Stimulated activated CD8-positive, alpha-beta memory T cell treated with anti-CD3 and anti-CD28 coated beads, Interleukin-4, amount 100 ng/mL, for 4 hours (primary cell): ENCODE measurements around the gene FAF2.
"Not testable (repeated sequence)": the region's sequence is repeated elsewhere in the genome, so short reads cannot be mapped to it uniquely, and the experiment has no call there.

ENCODE experiments used
- DNase-seq, 2 donors: peaks; one replicate each; pipeline ENCODE4 v3.0.0-alpha.2; 2020; ENCODE audit warnings: low read depth in 2 of 2, low spot score in 1 of 2

FAF2 gene

DNA sequence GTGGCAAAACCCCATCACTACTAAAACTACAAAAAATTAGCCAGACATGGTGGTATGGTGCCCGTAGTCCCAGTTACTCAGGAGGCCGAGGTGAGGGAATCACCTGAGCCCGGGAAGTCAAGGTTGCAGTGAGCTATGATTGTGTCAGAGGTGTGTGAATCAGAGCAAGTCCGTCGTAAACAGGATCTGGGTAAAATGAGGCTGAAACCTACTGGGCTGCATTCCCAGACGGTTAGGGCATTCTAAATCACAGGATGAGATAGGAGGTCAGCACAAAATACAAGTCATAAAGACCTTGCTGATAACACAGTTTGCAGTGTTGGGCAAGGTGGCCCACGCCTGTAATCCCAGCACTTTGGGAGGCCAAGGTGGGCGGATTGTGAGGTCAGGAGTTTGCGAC is 29.9 kb upstream of the FAF2 start:
- DNase-seq: no peak

DNA sequence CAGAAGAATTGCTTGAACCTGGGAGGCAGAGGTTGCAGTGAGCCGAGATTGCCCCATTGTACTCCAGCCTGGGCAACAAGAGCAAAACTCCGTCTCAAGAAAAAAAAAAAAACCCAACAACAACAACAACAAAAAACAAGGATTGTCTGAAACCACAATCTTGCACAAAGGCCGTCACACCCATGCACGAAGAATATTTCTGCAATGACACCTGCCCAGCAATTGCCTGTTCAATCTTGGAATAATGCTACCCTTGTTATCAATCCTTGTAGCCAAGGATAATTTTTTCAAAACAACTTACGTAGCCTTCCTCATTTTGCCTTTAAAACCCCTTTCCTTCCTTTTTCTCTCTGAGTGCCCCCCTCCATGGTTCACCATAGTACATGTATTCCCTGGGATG is 28.1 kb upstream of the FAF2 start:
- no peak for DNase-seq

DNA sequence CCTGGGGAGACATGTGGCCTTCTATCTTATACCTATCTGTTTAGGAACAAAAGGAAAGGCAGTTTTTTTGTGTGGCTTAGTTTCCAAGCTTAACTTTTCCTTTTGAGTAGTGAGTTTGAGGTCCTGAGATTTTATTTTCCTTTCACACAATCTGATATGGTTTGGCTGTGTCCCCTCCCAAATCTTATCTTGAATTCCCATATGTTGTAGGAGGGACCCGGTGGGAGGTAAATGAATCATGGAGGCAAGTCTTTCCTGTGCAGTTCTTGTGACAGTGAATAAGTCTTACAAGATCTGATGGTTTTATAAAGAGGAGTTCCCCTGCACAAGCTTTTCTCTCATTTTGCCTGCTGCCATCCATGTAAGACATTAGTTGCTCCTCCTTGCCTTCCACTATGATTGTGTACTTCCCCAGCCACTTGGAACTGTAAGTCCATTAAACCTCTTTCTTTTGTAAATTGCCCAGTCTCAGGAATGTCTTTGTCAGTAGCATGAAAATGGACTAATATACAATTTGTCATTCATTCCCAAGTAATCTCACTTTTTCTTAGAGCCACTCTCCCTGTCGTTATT is 27.1 kb upstream of the FAF2 start:
- DNase-seq: no peak

DNA sequence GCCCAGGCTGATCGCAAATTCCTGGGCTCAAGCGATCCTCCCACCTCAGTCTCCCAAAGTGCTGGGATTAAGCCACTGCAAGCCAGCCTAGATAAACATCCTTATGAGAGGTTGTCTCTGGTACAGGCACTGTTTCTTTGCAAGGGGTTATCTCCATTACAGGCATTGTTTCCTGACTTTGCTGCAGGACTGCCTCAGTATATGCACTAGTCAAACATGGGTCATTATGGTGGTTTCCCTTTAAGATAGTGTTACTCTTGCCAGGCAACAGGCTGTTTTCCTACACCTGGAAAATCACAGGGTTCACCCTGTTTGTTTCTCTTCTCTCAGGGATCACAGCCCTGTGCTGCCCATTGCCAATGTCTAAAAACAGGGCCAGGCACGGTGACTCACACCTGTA is 24.0 kb upstream of the FAF2 start:
- DNase-seq: no peak

DNA sequence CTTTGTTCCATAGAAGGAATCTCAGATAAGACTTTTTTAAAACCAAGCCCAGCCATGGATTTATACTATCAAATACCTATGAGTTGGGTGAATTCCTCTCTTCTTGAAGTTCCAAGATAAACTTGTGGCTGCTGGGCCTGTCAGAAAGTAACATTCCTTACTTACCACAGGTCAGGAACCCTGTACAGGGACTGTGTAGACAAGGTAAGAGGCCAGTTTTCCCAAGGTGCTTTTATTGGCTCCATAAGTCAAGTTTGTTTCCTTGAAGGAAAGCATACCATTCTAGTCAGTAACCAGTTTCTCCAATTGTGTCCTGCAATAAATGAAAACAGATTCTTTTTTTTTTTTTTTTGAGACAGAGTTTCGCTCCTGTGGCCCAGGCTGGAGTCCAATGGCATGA is 23.0 kb upstream of the FAF2 start:
- DNase-seq: no peak

DNA sequence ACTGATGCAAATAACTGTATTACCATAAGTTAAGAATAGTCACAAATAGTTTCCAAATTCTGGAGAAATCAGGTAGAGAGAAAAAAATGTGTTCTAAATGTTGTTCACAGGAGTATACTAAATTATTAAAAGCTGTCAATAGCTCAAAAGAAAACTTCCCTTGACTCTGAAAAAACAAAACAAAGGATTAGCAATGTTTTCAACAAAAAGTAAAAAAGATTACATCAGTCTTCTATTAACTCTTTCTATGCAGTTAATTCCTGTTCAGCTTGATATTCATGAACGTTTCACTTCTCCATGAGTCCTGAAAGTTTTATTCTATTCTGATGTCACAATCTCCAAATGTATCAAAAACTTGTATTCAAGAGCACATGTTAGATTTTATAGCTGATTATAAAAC is 22.4 kb upstream of the FAF2 start:
- DNase-seq: no peak

DNA sequence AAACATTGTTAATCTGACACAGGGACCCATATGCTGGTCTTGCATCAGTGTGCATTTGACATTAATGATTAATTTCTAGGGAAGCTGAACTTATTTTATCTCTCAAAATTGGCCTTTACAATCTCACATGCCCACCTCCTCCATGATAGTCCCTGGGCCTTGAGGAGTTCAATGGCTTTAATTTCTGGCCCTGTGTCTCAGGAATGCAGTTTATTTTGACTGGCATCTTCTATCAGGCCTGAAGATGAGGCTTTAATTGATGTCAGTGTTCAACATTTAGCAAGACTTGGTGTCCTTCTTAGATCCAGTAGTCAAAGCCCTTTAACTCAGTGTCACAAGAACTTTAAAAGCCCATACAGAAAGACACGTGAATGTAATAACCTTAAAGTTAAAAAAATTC is 21.3 kb upstream of the FAF2 start:
- no peak for DNase-seq

DNA sequence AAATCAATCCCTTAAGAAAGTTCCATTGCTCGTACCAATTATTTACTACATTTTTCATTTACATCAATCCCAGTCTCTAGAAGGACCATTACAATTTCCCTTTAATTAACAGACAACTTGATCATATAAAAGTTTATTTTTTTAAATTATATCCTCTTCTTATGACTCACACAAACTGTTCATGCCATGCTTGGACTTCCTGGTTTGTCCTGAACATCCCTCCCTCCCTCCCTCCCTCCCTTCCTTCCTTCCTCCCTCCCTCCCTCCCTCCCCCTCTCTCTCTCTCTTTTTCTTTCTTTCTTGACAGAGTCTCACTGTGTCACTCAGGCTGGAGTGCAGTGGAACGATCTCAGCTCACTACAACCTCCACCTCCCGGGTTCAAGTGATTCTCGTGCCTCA is 20.2 kb upstream of the FAF2 start:
- no peak for DNase-seq

DNA sequence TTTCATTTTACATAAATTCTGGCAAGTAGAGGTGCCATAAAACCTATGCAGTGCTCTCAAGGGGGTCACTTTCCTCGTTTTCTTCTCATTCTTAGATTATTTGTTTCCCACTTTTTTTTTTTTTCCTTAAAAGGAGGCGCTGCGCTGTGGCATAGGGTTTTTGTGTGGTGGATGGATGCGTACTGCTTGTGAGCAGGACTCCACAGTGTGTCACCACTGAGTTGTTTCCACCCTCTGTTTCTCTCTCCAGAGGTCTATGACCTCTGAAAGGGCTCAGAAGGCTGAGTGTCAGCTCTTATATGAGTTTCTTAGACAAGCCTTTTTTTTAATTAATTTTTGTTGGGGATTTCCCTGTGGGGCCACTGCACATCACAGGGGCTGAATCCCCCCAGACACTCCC is 18.2 kb upstream of the FAF2 start:
- DNase-seq: no peak

DNA sequence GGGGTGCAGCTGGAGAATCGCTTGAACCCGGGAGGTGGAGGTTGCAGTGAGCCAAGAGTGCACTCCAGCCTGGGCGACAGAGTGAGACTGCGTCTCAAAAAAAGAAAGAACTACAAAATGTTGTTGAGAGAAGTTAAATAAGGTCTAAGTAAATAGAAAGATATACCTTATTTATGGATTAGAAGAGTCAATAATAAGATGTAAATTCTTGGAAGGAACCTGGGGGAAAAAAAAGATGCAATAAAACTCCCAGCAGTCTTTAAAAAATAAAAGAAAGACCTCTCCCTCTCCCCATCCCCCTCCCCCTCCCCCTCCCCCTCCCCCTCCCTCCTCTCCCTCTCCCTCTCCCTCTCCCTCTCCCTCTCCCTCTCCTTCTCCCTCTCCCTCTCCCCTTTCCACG is 15.5 kb upstream of the FAF2 start:
- no peak for DNase-seq

DNA sequence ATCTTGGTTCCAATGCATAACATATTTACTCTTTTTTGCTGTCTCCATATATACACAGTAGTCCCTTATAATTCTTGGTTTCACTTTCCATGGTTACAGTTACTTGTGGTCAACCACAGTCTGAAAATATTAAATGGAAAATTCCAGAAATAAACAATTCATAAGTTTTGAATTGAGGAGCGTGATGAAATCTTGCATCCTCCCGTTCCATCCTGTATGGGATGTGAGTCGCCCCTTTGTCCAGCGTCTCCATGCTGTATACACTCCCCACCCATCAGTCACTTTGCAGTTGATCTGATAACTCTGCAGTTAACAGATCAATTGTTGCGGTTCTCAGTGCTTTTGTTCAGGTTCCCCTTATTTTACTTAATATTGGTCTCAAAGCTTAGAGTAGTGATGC is 11.5 kb upstream of the FAF2 start:
- no peak for DNase-seq

DNA sequence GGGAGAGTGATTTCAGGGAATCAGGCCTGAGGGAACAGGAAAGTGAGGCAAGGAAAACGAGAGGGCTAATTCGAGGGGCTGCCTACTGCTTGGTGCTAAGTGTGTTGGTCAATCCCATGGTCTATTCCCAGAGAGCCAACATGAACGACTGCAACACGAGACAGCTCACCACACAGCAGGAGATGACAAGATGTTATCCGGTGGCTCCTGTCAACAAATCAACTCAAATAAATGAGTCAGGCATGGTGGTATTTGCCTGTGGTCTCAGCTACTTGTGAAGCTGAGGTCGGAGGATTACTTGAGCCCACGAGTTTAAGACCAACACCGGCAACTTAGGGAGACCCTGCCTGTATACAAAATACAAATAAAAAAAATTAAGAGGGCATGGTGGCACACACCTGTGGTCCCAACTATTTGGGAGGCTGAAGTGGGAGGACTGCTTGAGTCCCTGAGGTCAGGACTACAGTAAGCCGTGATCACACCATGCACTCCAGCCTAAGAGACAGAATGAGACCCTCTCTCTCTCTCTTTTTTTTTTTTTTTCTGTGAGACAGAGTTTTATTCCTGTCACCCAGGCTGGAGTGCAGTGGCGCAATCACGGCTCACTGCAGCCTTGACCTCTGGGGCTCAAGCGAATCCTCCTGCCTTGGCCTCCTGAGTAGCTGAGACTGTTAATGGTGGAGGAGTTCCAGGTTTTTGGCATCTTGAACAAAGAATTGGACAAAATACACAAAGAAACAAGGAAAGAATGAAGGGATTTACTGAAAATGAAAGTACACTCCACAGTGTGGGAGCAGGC is 9.0 kb upstream of the FAF2 start:
- no peak for DNase-seq

DNA sequence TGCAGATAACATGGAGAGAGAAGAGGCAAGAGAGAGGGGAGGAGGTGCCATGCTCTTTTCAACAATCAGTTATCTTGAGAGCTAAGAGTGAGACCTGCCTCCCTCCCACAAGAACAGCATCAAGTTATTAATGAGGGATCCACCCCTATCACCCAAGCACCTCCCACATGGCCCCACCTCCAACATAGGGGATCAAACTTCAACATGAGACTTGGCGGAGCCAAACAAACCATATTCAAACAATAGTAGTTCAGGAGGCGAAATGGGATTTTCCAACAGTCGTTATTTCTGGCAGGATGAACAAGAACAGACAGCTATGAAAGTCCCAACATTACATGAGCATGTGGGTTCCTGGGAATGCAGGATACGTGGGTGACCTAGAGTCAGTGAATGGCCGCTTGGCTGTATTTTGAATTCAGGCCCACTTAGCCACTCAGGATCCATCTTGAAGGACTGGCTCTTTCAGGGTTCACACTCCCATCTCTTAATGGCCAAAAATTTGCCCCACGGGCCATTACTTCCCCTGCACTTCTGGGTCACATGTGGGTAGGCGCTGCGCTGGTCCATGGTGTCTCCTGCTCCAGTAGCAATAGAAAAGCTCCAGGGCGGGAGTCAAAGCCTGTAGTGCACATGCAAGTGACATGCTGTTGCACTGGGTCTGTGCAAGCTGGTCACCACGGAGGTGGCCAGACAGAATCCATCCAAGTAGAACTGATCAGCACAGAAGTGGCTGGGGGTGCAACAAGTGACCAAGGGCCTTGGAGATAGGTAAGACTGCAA is 7.1 kb upstream of the FAF2 start:
- DNase-seq: no peak

DNA sequence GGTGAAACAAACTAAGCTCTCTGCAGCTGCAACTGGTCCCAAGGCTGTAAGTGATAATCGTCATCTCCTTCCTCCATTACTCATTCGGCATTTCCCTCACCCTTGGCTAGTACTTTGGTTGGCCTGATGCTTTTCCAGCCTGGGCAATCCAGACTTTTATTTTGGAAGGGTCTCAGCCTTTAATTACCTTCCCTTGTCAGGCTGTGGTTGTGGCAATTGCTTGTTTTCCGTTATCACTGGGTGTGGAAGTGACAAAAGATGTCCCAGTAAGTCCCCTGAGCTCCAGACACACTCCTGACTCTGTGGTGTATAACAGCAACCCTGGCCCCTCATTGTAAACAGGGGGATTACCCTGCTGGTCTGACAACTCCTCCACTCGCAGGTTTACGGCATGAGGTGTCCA is 6.3 kb upstream of the FAF2 start:
- DNase-seq: no peak

DNA sequence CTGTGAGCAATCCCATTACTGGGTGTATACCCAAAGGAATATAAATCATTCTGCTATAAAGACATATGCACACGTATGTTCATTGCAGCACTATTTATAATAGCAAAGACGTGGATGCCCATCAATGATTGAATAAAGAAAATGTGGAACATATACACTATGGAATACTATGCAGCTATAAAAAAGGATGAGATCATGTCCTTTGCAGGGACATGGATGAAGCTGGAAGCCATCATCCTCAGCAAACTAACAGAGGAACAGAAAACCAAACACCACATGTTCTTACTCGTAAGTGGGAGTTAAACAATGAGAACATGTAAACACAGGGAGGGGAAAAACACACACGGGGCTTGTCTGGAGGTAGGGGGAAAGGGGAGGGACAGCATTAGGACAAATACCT is 5.3 kb upstream of the FAF2 start:
- DNase-seq: not testable (repeated sequence)

DNA sequence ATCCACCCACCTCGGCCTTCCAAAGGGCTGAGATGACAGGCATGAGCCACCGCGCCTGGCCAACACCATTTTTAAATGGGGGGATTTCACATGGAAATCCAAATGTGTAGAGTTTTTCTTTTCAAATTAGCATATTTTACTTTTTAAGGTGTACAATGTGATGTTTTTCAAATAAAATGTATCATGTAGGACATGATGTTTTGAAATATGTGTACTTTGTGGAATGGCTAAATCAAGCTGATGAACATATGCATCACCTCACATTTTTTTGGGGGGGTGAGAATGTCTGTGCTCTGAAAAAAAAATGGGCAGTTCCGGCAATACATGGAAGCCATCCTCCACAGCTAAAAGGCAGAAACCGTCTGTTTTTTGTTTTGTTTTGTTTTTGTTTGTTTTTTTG is 3.4 kb upstream of the FAF2 start:
- DNase-seq: no peak

DNA sequence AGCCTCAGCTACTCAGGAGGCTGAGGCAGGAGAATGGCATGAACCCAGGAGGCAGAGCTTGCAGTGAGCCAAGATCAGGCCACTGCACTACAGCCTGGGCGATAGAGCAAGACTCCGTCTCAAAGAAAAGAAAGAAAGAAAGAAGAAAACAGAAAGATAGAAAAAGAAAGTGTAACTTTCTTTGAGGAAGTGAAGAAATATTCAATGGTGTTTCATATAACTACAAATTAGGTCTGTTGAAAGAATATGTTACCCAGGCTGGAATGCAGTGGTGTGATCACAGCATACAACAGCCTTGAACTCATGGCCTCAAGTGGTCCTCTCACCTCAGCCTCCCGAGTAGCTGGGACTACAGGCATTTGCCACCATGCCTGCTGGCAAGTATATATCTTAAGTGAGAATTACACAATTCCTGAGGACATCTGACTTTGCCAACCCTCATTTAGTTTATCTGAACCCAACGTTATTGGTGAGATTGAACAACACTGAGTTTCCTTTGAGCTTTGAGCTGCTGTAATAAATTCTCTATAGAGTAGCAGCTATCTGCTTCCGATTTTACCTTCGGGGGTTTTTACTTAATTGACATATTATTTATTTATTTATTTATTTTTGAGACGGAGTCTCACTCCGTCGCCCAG is 2.0 kb upstream of the FAF2 start:
- no peak for DNase-seq

DNA sequence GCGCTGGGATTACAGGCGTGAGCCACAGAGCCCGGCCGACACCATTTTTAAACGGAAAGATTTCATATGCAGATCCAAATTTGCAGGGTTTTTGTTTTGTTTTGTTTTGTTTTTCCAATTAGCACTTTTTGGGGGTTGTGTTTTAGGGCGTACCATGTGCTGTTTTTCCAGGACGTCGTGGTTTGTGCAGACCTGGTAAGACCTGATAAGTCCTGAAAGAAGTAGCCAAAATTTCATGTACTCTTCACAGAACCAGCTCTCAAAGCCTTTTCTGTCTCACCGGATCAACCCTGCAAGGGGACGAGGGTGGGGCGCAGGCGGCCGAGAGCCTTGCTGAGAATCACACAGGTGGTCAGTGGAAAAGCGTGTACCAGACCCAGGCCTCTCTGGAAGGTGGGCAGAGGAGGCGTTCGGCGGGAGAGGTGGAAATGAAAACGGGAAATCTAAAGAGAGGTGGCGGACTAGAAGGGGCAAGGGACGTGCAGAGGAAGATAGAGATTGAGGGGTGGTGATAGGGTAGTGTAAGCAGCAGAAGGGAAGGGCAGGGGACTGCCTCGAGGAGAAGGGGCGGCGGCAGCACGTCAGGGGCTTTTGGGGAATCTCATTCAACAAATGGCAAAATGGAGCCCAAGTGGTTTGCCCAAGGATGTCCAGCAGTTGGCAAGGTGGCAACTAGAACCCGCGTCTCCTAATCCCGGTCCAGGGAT is 1.1 kb upstream of the FAF2 start:
- no peak for DNase-seq

DNA sequence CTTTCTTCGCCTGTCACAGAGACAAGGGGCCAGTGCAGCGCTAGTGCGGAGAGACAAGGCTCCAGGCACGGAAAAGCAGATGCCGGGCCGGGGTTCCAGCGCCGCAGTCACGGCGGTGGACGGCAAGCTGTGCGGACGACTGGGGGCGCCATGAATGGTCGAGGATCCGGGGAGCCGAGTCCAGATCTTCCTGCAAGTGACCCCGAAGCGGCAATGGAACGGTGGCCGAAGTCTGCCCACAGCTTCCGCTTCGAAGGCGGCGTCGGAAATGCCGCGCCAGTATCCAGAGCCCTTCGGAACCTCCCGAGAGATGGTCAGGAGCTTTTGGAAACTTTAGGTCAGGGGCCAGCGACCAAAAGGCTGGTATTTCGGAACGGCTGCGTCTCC is 601 bp upstream of the FAF2 start:
- no peak for DNase-seq

DNA sequence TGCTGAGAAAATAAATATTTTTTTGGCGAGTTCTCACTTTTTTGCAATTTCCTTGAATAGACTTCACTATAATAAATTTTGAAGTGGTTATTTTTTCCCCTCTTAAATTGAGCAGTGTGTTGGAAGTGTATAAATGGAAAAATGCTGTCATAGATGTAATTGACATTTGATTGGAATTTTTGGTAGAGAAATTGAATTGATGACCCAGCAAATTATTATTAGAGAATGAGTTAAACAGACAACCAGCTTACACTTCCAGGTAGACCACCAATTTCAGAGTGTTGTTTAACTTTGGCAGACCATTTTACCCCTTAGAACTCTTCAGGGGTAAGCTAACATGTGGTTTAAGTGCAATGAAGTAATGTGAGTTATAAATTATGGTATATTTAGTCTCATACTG is 1.9 kb downstream of the FAF2 start:
- no peak for DNase-seq

DNA sequence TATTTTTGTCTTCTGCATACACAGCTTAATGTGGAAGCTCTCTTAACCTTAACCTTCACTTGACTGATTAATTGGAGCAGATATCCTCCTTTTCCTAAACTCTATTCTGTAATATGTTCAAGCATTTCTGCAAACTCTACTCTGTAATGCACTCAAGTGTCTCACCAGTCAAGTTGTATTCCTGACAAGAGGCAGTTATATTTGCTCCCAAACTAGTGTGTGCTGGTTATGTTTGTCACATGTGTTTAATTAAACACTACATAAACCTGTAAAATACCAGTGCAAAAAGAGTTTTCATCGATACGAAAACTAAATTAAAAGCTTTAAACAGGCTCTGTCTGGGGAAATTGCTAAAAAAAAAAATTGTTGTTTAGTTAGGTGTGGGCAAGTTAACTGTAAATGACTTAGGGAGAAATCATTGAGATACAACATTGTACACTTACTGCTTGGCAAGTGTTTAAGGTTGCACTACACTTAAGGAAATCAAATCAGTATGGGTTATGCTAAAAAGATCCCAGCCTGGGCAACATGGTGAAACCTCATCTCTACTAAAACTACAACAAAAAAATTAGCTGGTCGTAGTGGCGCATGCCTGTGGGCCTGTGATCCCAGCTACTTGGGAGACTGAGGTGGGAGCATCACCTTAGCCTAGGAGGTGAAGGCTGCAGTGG is 6.7 kb downstream of the FAF2 start:
- no peak for DNase-seq
